Naive thymus-derived CD8-positive, alpha-beta T cell (primary cell): Measurements from ENCODE around the gene CAMK2B. TPM values are rescaled to one million over a fixed set of nuclear protein-coding genes. Genes with fewer than 3 reads are reported as not detected.

Experiments
- ATAC-seq, 2 donors: fragments of 150-1000 bp; cut with Tn5 transposase in 1 of 2; sonication (Bioruptor Pico), chemical (Tn5 transposase) in 1 of 2; 1 replicate in 1 of 2; 2 replicates in 1 of 2; pipeline ENCODE4 v1.10.0; 2021; ENCODE audit warnings: mild to moderate bottlenecking in 2 of 2, moderate library complexity in 2 of 2
- POLR2A ChIA-PET: fragments of 350-600 bp; sonication (Branson Sonifier 250); formaldehyde crosslinking; loops from one replicate; lab custom pipeline; 2021; ENCODE audit warnings: antibody characterized with exemption; lab: Charles Lee
- DNase-seq, 10 donors: peaks; one replicate each; pipeline versions ENCODE4 v3.0.0 to v3.0.0-alpha.2; 2020 to 2022
- H3K27ac Mint-ChIP-seq, 10 donors: one replicate each; pipeline ENCODE4 v1.8.0; 2020 to 2022; ENCODE audit warnings: mild to moderate bottlenecking in 10 of 10, mixed read lengths in 10 of 10, moderate library complexity in 4 of 10, inconsistent platforms in 1 of 10
- H3K27me3 Mint-ChIP-seq, 5 donors: one replicate each; pipeline ENCODE4 v1.8.0; 2021 to 2022; ENCODE audit warnings: mixed read lengths in 5 of 5
- H3K36me3 Mint-ChIP-seq, 3 donors: one replicate each; pipeline ENCODE4 v1.8.0; 2020 to 2022; ENCODE audit warnings: mixed read lengths in 3 of 3, mild to moderate bottlenecking in 2 of 3, inconsistent platforms in 1 of 3
- H3K4me1 Mint-ChIP-seq, 4 donors: one replicate each; pipeline ENCODE4 v1.8.0; 2021 to 2022; ENCODE audit warnings: mixed read lengths in 4 of 4
- H3K4me3 Mint-ChIP-seq, 10 donors: one replicate each; pipeline ENCODE4 v1.8.0; 2020 to 2022; ENCODE audit warnings: mild to moderate bottlenecking in 10 of 10, mixed read lengths in 10 of 10, moderate library complexity in 6 of 10, inconsistent platforms in 1 of 10
- H3K9me3 Mint-ChIP-seq, 9 donors: one replicate each; pipeline ENCODE4 v1.8.0; 2020 to 2022; ENCODE audit warnings: mixed read lengths in 9 of 9, mild to moderate bottlenecking in 3 of 9, inconsistent platforms in 1 of 9, moderate library complexity in 1 of 9
- polyA plus RNA-seq, 3 donors: library from polyadenylated mRNA; unstranded; fragments of 300-500 nt; fragmentation: Illumina TruSeq; gene quantifications; one replicate each; pipeline ENCODE4 v1.2.3, GENCODE V29; 2021
- total RNA-seq, 8 experiments: library from RNA in 2 of 8; stranded (reverse) in 2 of 8; gene quantifications; one replicate each; pipeline ENCODE4 v1.2.3 and lab custom pipeline; 2021 to 2026

The CAMK2B gene
- total and polyA plus RNA-seq, 5 experiments from 2014 or later = not detected

- ATAC-seq (no peak), DNase-seq (peak in 2 of 10 donors; percentile 9 to 53)
- Mint-ChIP-seq H3K4me1 (no peaks in the 10 kb centered on the region), H3K36me3 (no peaks in the 10 kb centered on the region), H3K27me3 (no peaks in the 10 kb centered on the region), H3K9me3 (no peaks in the 10 kb centered on the region), H3K4me3 (no peak overlapping the region), H3K27ac (peak overlapping the region in 1 of 10 donors; percentile 31)
- POLR2A ChIA-PET = no interaction called here
Observed at GRCh38 chr7:44280993-44281721, 44.2 kb downstream of the CAMK2B start.

- no peaks in the 10 kb centered on the region for H3K36me3 Mint-ChIP-seq
- H3K4me1 Mint-ChIP-seq = no peaks in the 10 kb centered on the region
- DNase-seq (peak in 2 of 10 donors; percentile 9 to 61), ATAC-seq (no peak)
- H3K9me3 Mint-ChIP-seq = no peaks in the 10 kb centered on the region
- H3K4me3 Mint-ChIP-seq = no peak overlapping the region
- POLR2A ChIA-PET = no interaction called here
- H3K27me3 Mint-ChIP-seq = no peaks in the 10 kb centered on the region
- no peak overlapping the region for H3K27ac Mint-ChIP-seq
Observed at GRCh38 chr7:44280636-44280992, 44.8 kb downstream of the CAMK2B start.

GRCh38 chr7:44279731-44280505, 45.5 kb downstream of the CAMK2B start:
- Mint-ChIP-seq H3K27ac (peak overlapping the region in 1 of 10 donors; percentile 38), H3K4me1 (no peaks in the 10 kb centered on the region), H3K36me3 (no peaks in the 10 kb centered on the region), H3K4me3 (no peak overlapping the region), H3K27me3 (no peaks in the 10 kb centered on the region), H3K9me3 (no peaks in the 10 kb centered on the region)
- no peak for ATAC-seq
- DNase-seq = peak in 2 of 10 donors; percentile 10 to 52
- POLR2A ChIA-PET = no interaction called here

GRCh38 chr7:44279286-44279685, 46.1 kb downstream of the CAMK2B start:
- H3K27me3 Mint-ChIP-seq = no peaks in the 10 kb centered on the region
- peaks cover 0 to 2% (median 0%) of the 10 kb centered on the region in 4 donors for H3K4me1 Mint-ChIP-seq
- ATAC-seq (no peak), DNase-seq (peak in 1 of 10 donors; percentile 43)
- no peaks in the 10 kb centered on the region for H3K9me3 Mint-ChIP-seq
- no peak overlapping the region for H3K27ac Mint-ChIP-seq
- no peaks in the 10 kb centered on the region for H3K36me3 Mint-ChIP-seq
- POLR2A ChIA-PET = no interaction called here
- no peak overlapping the region for H3K4me3 Mint-ChIP-seq

GRCh38 chr7:44278451-44279161, 46.8 kb downstream of the CAMK2B start:
- Mint-ChIP-seq H3K4me3 (no peak overlapping the region), H3K36me3 (no peaks in the 10 kb centered on the region), H3K4me1 (peaks cover 0 to 5% (median 0%) of the 10 kb centered on the region in 4 donors), H3K27ac (no peak overlapping the region), H3K9me3 (no peaks in the 10 kb centered on the region), H3K27me3 (no peaks in the 10 kb centered on the region)
- ATAC-seq (no peak), DNase-seq (peak in 1 of 10 donors; percentile 50)
- POLR2A ChIA-PET = no interaction called here

GRCh38 chr7:44277851-44278250, 47.5 kb downstream of the CAMK2B start:
- DNase-seq = peak in 1 of 10 donors; percentile 55
- Mint-ChIP-seq H3K4me3 (no peak overlapping the region), H3K27ac (no peak overlapping the region)

GRCh38 chr7:44277391-44277790, 48.0 kb downstream of the CAMK2B start:
- Mint-ChIP-seq H3K27ac (no peak overlapping the region), H3K4me3 (no peak overlapping the region), H3K9me3 (no peaks in the 10 kb centered on the region), H3K36me3 (no peaks in the 10 kb centered on the region), H3K27me3 (no peaks in the 10 kb centered on the region), H3K4me1 (peaks cover 0 to 5% (median 0%) of the 10 kb centered on the region in 4 donors)
- POLR2A ChIA-PET = no interaction called here
- peak in 1 of 10 donors; percentile 45 for DNase-seq
- ATAC-seq = no peak

More at GRCh38 chr7:44277851-44278250, 47.5 kb downstream of the CAMK2B start:
- Mint-ChIP-seq H3K4me1 (peaks cover 0 to 5% (median 0%) of the 10 kb centered on the region in 4 donors), H3K9me3 (no peaks in the 10 kb centered on the region), H3K27me3 (no peaks in the 10 kb centered on the region), H3K36me3 (no peaks in the 10 kb centered on the region)
- ATAC-seq = no peak
- POLR2A ChIA-PET = no interaction called here

GRCh38 chr7:44276571-44277221, 48.7 kb downstream of the CAMK2B start:
- Mint-ChIP-seq H3K4me3 (no peak overlapping the region), H3K27ac (no peak overlapping the region), H3K4me1 (peaks cover 0 to 5% (median 0%) of the 10 kb centered on the region in 4 donors), H3K9me3 (no peaks in the 10 kb centered on the region), H3K27me3 (no peaks in the 10 kb centered on the region), H3K36me3 (no peaks in the 10 kb centered on the region)
- DNase-seq = peak in 1 of 10 donors; percentile 56
- ATAC-seq = no peak
- POLR2A ChIA-PET = no interaction called here

GRCh38 chr7:44275957-44276570, 49.3 kb downstream of the CAMK2B start:
- Mint-ChIP-seq H3K4me1 (peaks cover 0 to 5% (median 0%) of the 10 kb centered on the region in 4 donors), H3K36me3 (no peaks in the 10 kb centered on the region), H3K4me3 (no peak overlapping the region), H3K9me3 (no peaks in the 10 kb centered on the region), H3K27ac (no peak overlapping the region), H3K27me3 (no peaks in the 10 kb centered on the region)
- POLR2A ChIA-PET = no interaction called here
- peak in 1 of 10 donors; percentile 57 for DNase-seq
- ATAC-seq = no peak

GRCh38 chr7:44275146-44275545, 50.2 kb downstream of the CAMK2B start:
- Mint-ChIP-seq H3K4me3 (no peak overlapping the region), H3K27ac (no peak overlapping the region), H3K9me3 (no peaks in the 10 kb centered on the region), H3K4me1 (peaks cover 0 to 5% (median 0%) of the 10 kb centered on the region in 4 donors), H3K36me3 (no peaks in the 10 kb centered on the region), H3K27me3 (no peaks in the 10 kb centered on the region)
- ATAC-seq = no peak
- POLR2A ChIA-PET = no interaction called here
- DNase-seq = peak in 1 of 10 donors; percentile 18

GRCh38 chr7:44274623-44274975, 50.8 kb downstream of the CAMK2B start:
- Mint-ChIP-seq H3K36me3 (no peaks in the 10 kb centered on the region), H3K4me1 (peaks cover 0 to 5% (median 0%) of the 10 kb centered on the region in 4 donors), H3K27ac (peak overlapping the region in 1 of 10 donors; percentile 49), H3K27me3 (no peaks in the 10 kb centered on the region), H3K9me3 (no peaks in the 10 kb centered on the region), H3K4me3 (no peak overlapping the region)
- DNase-seq = peak in 1 of 10 donors; percentile 8
- POLR2A ChIA-PET = no interaction called here
- no peak for ATAC-seq
